ENCODE data around the gene TMEM117. TPM values are rescaled to one million over a fixed set of nuclear protein-coding genes. Genes with fewer than 3 reads are reported as not detected.
"Not testable (repeated sequence)": the region's sequence is repeated elsewhere in the genome, so short reads cannot be mapped to it uniquely, and the experiment has no call there.

The TMEM117 gene
- total RNA-seq, 6 experiments from 2014 or later: 5.5 to 8.8 (median 7.0) TPM

DNA sequence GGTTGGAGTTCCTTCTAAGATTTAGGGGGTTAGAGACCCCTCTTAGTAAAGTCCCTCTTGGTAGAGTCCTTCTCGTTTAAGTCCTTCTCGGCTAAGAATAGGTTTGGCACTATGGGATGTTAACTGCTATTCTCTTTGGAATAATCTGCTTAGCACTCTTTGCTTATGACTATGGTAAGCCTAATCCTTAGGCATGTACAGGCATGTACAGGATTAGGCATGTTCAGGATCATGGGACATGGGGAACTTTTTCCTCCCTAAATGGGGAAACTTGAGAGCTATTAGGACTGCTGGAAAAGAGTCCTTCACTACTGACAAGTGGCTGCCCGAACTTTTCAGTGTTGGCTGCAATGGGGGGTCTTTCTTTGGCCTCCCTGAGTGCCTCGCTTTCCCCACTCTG lies 193.3 kb downstream of the TMEM117 start:
- TF ChIP-seq, protein P1, sequence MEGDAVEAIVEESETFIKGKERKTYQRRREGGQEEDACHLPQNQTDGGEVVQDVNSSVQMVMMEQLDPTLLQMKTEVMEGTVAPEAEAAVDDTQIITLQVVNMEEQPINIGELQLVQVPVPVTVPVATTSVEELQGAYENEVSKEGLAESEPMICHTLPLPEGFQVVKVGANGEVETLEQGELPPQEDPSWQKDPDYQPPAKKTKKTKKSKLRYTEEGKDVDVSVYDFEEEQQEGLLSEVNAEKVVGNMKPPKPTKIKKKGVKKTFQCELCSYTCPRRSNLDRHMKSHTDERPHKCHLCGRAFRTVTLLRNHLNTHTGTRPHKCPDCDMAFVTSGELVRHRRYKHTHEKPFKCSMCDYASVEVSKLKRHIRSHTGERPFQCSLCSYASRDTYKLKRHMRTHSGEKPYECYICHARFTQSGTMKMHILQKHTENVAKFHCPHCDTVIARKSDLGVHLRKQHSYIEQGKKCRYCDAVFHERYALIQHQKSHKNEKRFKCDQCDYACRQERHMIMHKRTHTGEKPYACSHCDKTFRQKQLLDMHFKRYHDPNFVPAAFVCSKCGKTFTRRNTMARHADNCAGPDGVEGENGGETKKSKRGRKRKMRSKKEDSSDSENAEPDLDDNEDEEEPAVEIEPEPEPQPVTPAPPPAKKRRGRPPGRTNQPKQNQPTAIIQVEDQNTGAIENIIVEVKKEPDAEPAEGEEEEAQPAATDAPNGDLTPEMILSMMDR (IDR thresholded peaks at IDR 0.05): no peak
- Mint-ChIP-seq H3K27me3 (ENCODE audit: insufficient read depth) (no peaks in the 10 kb centered on the region), H3K9me3 (no peaks in the 10 kb centered on the region), H3K4me1 (ENCODE audit: low read depth) (no peaks in the 10 kb centered on the region; the same call in 1 of the 2 replicates), H3K27ac (no peak overlapping the region), H3K36me3 (ENCODE audit: low read depth) (no peaks in the 10 kb centered on the region), H3K4me3 (no peak overlapping the region)
- DNase-seq: no peak

DNA sequence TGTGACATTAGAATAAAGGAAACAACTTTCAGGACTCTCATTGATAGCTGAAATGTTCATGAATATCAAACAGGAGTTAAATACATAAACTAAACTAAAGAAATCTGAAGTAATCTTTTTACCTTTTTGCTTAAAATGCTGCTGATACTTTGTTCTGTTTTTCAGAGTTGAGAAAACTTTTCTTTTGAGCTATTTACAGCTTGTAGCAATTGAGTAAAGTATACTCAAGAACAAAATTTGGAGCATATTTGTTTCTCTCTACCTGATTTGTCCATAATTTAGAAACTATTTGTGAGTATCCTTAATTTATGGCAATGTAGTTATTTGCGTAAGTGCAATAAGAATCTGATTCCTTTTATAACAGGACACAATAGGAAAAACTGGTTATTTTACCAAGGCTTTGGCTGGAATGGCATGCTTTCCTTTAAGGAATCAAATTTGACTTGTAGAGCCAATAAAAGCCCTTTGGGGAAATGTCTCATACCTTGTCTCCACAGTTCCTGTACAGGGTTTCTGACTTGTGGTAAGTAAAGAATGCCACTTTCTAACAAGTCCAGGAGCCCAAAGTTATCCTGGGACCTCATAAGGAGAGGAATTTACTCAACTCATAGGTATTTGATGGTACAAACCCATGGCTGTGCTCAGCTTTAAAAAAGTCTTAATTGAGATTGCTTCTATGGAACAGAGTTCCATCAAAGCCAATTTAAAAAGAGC lies 195.7 kb downstream of the TMEM117 start:
- H3K36me3 Mint-ChIP-seq (ENCODE audit: low read depth): no peaks in the 10 kb centered on the region
- H3K27ac Mint-ChIP-seq: no peak overlapping the region
- H3K4me1 Mint-ChIP-seq (ENCODE audit: low read depth): no peaks in the 10 kb centered on the region; the same call in 1 of the 2 replicates
- DNase-seq: peak; percentile 38
- no peak overlapping the region for H3K4me3 Mint-ChIP-seq
- H3K9me3 Mint-ChIP-seq: no peaks in the 10 kb centered on the region
- TF ChIP-seq, protein P1 (IDR thresholded peaks at IDR 0.05): no peak
- no peaks in the 10 kb centered on the region for H3K27me3 Mint-ChIP-seq (ENCODE audit: insufficient read depth)

DNA sequence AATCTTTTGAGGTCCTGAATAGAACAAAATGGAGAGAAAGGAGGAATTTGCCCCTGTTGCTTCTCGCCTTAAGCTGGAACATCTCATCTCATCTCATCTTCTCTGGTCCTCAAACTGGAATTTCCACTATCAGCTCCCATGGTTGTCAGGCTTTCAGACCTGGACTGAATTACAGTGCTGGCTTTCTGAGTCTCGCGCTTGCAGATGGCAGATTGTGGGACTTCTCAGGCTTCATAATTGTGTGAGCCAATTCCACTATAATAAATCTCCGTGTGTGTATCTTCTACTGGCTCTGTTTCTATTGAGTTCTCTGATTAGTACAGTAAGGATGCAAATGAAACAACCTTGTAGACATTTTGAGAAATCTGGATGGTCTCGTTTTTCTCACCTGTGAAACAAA lies 199.0 kb downstream of the TMEM117 start:
- no peak overlapping the region for H3K27ac Mint-ChIP-seq
- H3K4me1 Mint-ChIP-seq (ENCODE audit: low read depth): no peaks in the 10 kb centered on the region; the same call in 1 of the 2 replicates
- no peaks in the 10 kb centered on the region for H3K9me3 Mint-ChIP-seq
- no peak for DNase-seq
- no peak overlapping the region for H3K4me3 Mint-ChIP-seq
- H3K27me3 Mint-ChIP-seq (ENCODE audit: insufficient read depth): peaks cover 2% of the 10 kb centered on the region; the same call in 1 of the 2 replicates
- no peaks in the 10 kb centered on the region for H3K36me3 Mint-ChIP-seq (ENCODE audit: low read depth)
- TF ChIP-seq, protein P1 (IDR thresholded peaks at IDR 0.05): no peak

DNA sequence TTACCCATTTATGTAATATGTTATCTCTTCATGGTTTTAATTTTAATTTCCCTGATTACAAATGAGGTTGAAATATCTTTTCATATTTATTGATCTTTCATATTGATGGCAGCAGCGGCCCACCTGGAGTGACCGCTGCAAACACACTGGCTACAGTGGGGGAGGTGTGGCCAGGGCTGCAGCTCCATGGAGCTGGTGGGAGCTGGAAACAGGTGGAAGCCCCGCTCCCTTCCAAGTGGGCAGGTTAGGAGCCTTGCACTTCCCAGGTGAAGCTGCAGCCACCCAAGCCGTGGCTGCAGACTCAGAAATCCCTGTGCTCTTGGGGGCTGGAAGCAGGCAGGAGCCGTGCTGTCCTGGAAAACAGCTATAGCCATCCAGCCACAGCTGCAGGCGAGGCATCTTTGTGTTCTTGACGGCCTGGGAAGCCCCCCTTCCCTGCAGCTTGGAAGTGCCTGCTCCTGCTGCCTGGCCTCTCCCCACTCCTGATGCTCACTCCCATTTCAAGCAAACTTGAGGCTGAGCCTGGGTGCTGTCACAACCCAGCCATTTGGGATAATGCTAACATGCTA lies 201.1 kb downstream of the TMEM117 start:
- TF ChIP-seq, protein P1 (IDR thresholded peaks at IDR 0.05): no peak
- DNase-seq: no peak
- Mint-ChIP-seq H3K9me3 (no peaks in the 10 kb centered on the region), H3K4me1 (ENCODE audit: low read depth) (no peaks in the 10 kb centered on the region; the same call in 1 of the 2 replicates), H3K36me3 (ENCODE audit: low read depth) (no peaks in the 10 kb centered on the region), H3K27me3 (ENCODE audit: insufficient read depth) (peaks cover 2% of the 10 kb centered on the region; the same call in 1 of the 2 replicates), H3K4me3 (no peak overlapping the region), H3K27ac (no peak overlapping the region)

DNA sequence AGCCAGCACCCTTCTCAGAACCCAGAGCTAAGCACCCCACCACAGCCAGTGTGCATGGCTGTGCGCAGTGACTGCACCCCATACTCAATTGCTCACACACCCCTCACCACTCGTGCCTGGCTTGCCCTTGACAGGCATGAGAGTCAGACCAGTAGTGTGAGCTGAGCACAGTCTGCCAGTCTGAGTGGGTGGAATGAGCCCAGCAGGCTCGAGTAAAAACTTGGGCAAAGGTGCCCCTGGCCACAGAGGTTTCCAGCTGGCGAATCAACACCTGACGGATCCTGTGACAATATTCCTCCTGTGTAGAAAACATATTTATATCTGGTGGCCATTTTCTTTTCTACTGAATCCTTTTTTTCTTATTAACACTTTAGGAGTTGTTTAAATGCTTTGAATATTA lies 202.5 kb downstream of the TMEM117 start:
- no peak overlapping the region for H3K27ac Mint-ChIP-seq
- TF ChIP-seq, protein P1 (IDR thresholded peaks at IDR 0.05): no peak
- DNase-seq: no peak
- no peak overlapping the region for H3K4me3 Mint-ChIP-seq
- no peaks in the 10 kb centered on the region for H3K4me1 Mint-ChIP-seq (ENCODE audit: low read depth)
- no peaks in the 10 kb centered on the region for H3K9me3 Mint-ChIP-seq
- H3K36me3 Mint-ChIP-seq (ENCODE audit: low read depth): no peaks in the 10 kb centered on the region
- H3K27me3 Mint-ChIP-seq (ENCODE audit: insufficient read depth): peaks cover 2% of the 10 kb centered on the region; the same call in 1 of the 2 replicates

DNA sequence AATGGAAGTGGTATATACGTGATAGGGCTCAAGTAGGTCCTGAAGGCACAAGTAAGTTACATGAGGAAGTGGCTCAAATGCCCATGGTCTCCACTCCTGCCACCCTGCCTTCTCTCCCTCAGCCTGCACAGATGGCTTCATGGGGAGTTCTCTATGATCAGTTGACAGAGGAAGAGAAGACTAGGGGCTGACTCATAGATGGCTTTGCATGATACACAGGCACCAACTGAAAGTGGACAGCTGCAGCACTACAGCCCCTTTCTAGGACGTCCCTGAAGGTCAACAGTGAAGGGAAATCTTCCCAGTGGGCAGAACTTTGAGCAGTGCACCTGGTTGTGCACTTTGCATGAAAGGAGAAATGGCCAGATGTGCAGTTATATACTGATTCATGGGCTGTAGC lies 208.6 kb downstream of the TMEM117 start:
- not testable (repeated sequence) for H3K4me1 Mint-ChIP-seq (ENCODE audit: low read depth); H3K27me3 Mint-ChIP-seq (ENCODE audit: insufficient read depth); H3K36me3 Mint-ChIP-seq (ENCODE audit: low read depth); H3K9me3 Mint-ChIP-seq; DNase-seq; H3K4me3 Mint-ChIP-seq; H3K27ac Mint-ChIP-seq

Measured in HFFc6 (cell line).